Bronchial epithelial cell (primary cell): Measurements from ENCODE around the gene NFATC3. TPM values are rescaled to one million over a fixed set of nuclear protein-coding genes. Genes with fewer than 3 reads are reported as not detected.

Source experiments
- DNase-seq: peaks from one replicate; pipeline ENCODE4 v3.0.0-alpha.2; 2010; ENCODE audit warnings: low read depth
- FAIRE-seq: peaks from 2 replicates; lab custom pipeline; 2011; peaks lifted over from hg19 to GRCh38; lab: Jason Lieb, UNC
- H3K27me3 ChIP-seq: 2 replicates; pipeline ENCODE4 v1.5.1; 2011; ENCODE audit warnings: low read length; ENCODE audit not compliant: control insufficient read depth, insufficient read depth
- H3K36me3 ChIP-seq: 2 replicates; pipeline ENCODE4 v1.5.1; 2011; ENCODE audit warnings: low read length; ENCODE audit not compliant: control insufficient read depth, insufficient read depth
- H3K4me3 ChIP-seq: 2 replicates; pipeline ENCODE4 v1.5.1; 2011; ENCODE audit warnings: mild to moderate bottlenecking, low read depth, low read length, control low read depth
- CTCF ChIP-seq: IDR thresholded peaks from 2 replicates; pipeline ENCODE4 v1.5.1; 2011; ENCODE audit warnings: mild to moderate bottlenecking, moderate library complexity, low read length, control low read depth, inconsistent platforms; ENCODE audit not compliant: insufficient read depth, severe bottlenecking
- total RNA-seq: library from RNA; depleted of rRNA; stranded (reverse); fragments of >200 nt; gene quantifications from 2 replicates; pipeline ENCODE4 v1.2.1, GENCODE V29; 2014

The NFATC3 gene
- total RNA-seq, 1 donor from 2014 or later, result 5.8 TPM

GRCh38 chr16:68166264-68166663 is 81.1 kb downstream of the NFATC3 start:
- no peaks in the 10 kb centered on the region for H3K36me3 ChIP-seq
- DNase-seq (no peak), FAIRE-seq (no peak)
- no peaks in the 10 kb centered on the region for H3K27me3 ChIP-seq
- no peak overlapping the region for H3K4me3 ChIP-seq
- no peak for TF ChIP-seq CTCF

- Histone ChIP-seq H3K36me3 (peaks cover 1% of the 10 kb centered on the region), H3K27me3 (no peaks in the 10 kb centered on the region), H3K4me3 (no peak overlapping the region)
- DNase-seq (no peak), FAIRE-seq (no peak)
- TF ChIP-seq CTCF, result no peak
Measured at GRCh38 chr16:68179196-68179795, 94.1 kb downstream of the NFATC3 start.

GRCh38 chr16:68179855-68180254 is 94.7 kb downstream of the NFATC3 start:
- no peak for DNase-seq
- peaks cover 1% of the 10 kb centered on the region for H3K36me3 ChIP-seq
- no peak for FAIRE-seq
- no peaks in the 10 kb centered on the region for H3K27me3 ChIP-seq
- no peak overlapping the region for H3K4me3 ChIP-seq
- no peak for TF ChIP-seq CTCF

GRCh38 chr16:68183046-68183445 is 97.9 kb downstream of the NFATC3 start:
- Histone ChIP-seq H3K36me3 (peaks cover 4% of the 10 kb centered on the region), H3K27me3 (no peaks in the 10 kb centered on the region), H3K4me3 (no peak overlapping the region)
- DNase-seq, result no peak
- no peak for FAIRE-seq
- no peak for TF ChIP-seq CTCF

GRCh38 chr16:68186877-68187276 is 101.7 kb downstream of the NFATC3 start:
- TF ChIP-seq CTCF, result no peak
- no peak for DNase-seq
- H3K36me3 ChIP-seq, result peaks cover 8% of the 10 kb centered on the region
- FAIRE-seq, result no peak
- H3K4me3 ChIP-seq, result no peak overlapping the region
- no peaks in the 10 kb centered on the region for H3K27me3 ChIP-seq

GRCh38 chr16:68187505-68187904 is 102.3 kb downstream of the NFATC3 start:
- TF ChIP-seq CTCF, result no peak
- DNase-seq, result no peak
- Histone ChIP-seq H3K4me3 (no peak overlapping the region), H3K27me3 (no peaks in the 10 kb centered on the region), H3K36me3 (peaks cover 8% of the 10 kb centered on the region)
- no peak for FAIRE-seq
